WI38 (cell line): ENCODE results near the gene SLC39A5.

Experiments
- H3K4me3 ChIP-seq: 2 replicates; pipeline ENCODE4 v1.5.1; 2011; ENCODE audit warnings: low read depth, mild to moderate bottlenecking, control low read depth, low read length
- CTCF ChIP-seq: IDR thresholded peaks from 2 replicates; pipeline ENCODE4 v1.5.1; 2012; ENCODE audit warnings: low read depth, mild to moderate bottlenecking, control low read depth, low read length

SLC39A5 gene

GRCh38 chr12:56229916-56230431 is at the start of gene SLC39A5:
TSS of gene SLC39A5 (plus strand) at chr12:56230051. CDS start at chr12:56231275, 1,224 bp downstream.
- no peak for TF ChIP-seq CTCF

GRCh38 chr12:56186957-56187356 is 42.9 kb upstream of the SLC39A5 start:
- H3K4me3 ChIP-seq: no peak overlapping the region
- no peak for TF ChIP-seq CTCF

More at GRCh38 chr12:56229916-56230431, at the start of gene SLC39A5:
- H3K4me3 ChIP-seq: no peak within 1 kb of the TSS

- H3K4me3 ChIP-seq: peak overlapping the region; percentile 90
- no peak for TF ChIP-seq CTCF
These were observed 41.6 kb upstream of the SLC39A5 start for GRCh38 chr12:56188131-56188777.

- TF ChIP-seq CTCF: no peak
- H3K4me3 ChIP-seq: peak overlapping the region; percentile 90
These were observed 41.1 kb upstream of the SLC39A5 start for GRCh38 chr12:56188778-56189098.

- peak within 1 kb of the TSS; percentile 90 for H3K4me3 ChIP-seq
- TF ChIP-seq CTCF: peak; percentile 59
These were observed 40.5 kb upstream of the SLC39A5 start, which contains the start of gene SMARCC2 for GRCh38 chr12:56189099-56189917. TSS of gene SMARCC2 (minus strand) at chr12:56189483. CDS start at chr12:56189461, 22 bp downstream.

- no peak for TF ChIP-seq CTCF
- peak overlapping the region; percentile 84 for H3K4me3 ChIP-seq
These were observed 39.7 kb upstream of the SLC39A5 start for GRCh38 chr12:56189918-56190694.
